Urothelium cell line (cell line): ENCODE data around the gene RUSC1.

Experiments used
- DNase-seq: peaks from one replicate; pipeline ENCODE4 v3.0.0; 2011; ENCODE audit warnings: low spot score, mixed read lengths
- FAIRE-seq: peaks from 2 replicates; lab custom pipeline; 2011; peaks lifted over from hg19 to GRCh38; lab: Jason Lieb, UNC

RUSC1 gene

DNA sequence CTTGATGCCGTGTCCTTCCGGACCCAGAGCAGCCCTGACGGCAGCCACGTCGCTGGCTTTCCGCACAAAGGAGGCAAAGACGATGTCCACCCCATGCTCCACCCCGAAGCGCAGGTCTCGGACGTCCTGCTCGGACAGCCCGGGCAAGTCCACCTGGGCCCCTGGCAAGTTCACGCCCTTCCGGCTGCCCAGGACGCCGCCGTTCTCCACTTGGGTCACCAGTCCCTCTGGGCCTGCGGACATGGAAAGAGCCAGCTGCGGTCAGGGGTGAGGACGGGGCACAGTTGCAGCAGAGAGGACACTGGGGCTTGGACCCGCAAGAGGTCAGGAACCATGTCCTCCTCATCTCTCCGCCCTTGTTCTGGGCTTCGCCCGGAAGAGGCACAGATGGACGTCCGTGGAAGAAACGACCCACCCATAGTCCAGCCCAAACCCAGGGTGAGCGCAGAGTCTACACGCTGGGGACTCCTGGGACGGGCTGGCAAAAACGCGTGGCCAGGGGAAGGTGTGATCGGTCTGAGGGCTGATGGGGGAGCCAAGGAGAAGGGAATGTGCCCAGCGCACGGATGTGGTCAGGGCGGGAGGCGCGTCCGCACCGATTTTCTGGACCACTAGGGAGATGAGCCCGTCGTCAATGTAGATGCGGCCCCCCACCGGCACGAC lies 26.0 kb upstream of the RUSC1 start:
- DNase-seq (no peak), FAIRE-seq (no peak)

DNA sequence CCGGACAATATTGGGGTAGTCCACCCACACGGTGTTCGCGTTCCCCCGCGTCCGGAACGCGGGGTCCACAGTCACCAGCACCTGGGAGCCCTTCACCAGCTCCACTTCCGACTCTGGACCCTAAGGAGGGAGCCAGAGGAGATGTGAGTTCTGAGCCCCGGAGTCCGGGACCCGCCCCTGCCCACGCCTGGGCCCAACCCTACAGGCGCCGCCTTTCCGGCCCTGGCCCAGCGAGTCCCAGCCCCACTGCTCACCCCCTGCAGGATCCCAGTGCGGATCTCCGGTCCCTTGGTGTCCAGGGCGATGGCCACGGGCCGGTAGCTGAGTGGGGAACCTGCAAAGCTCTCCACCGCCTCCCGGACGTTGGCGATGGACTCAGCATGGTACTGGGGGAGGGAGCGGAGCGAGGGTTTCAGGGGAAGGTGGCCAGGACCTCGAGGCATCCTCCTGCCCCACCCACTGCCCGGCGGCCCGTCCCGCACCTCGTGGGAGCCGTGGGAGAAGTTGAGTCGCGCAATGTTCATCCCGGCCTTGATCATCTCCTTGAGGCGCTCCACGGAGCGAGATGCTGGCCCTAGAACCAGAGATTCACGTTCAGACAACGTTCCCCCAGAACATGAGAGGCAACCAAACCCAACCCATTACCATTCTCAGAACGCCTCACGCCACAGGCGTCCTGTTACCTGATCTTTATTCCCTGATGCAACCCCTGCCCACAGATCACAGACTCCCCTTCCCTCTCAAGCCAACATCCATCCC lies 25.3 kb upstream of the RUSC1 start:
- FAIRE-seq (no peak), DNase-seq (no peak)

DNA sequence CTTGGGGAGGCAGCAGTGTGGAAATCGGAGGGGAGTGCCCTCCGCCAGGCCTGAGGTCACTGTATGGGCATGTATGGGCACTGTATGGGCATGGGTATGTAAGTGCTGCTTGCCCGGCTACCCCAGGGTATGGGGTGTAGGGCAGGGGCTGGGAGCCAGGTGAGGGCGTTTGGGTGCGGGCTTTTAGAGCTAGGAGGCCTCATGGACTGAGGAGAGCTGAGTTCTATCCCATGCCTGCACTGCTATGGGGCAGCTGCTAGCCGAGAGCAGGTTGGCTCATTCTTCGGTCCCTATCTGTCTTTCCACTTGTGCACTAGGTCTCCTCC lies 24.8 kb upstream of the RUSC1 start:
- FAIRE-seq = no peak
- DNase-seq = no peak

DNA sequence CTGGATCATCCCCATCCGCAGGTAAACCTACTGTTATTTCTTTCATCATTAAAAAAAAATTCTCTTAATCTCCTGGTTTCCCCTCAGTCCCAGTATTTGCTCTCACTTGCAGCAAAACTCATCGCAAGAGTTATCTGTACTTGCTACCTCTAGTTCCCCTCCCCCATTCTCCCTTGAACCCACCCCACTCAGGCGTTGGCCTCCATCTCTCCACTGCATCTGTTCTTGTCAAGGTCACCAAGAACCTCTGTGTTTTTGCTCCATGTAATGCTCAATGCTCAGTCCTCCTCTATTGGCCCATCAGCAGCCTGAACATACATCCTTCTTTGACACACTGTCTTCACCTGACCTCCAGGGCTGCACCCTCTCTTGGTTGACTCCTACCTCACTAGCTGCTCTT lies 24.0 kb upstream of the RUSC1 start:
- FAIRE-seq (no peak), DNase-seq (no peak)

DNA sequence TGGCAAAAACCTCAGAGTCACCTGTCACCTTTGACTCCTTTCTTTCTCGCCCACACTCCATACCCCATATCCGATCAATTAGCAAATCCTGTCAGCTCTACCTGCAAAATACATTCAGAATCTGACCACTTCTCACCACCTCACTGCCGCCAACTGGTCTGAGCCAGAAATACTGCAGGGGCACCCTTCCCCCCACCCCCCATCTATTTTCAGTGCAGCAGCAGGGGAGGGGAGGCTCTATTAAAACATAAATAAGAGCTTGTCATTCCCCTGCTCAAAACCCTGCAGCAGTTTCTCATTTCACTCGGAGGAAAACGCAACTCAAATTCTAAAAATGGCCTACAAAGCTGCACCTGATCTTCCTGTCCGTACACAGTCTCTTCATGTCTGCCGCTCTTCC lies 23.3 kb upstream of the RUSC1 start:
- DNase-seq (no peak), FAIRE-seq (no peak)

DNA sequence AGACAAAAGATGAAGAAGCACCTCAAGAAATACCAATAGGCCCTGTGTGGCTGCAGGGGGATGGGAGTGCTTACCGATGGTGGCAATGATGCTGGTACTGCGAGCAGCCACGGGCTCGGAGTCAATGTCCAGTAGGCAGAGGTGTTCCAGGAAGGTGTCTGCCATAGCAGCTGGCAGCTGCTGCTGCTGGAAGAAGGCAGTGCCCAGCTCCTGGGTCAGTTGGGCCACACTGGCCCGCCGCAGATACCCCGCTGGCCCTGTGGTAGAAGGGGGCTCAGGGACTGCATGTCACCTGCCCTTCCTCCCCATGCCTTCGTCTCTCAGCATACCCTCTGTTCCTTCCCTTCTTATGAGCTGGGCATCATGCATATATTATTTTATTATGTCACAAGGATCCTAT lies 20.7 kb upstream of the RUSC1 start:
- no peak for FAIRE-seq

DNA sequence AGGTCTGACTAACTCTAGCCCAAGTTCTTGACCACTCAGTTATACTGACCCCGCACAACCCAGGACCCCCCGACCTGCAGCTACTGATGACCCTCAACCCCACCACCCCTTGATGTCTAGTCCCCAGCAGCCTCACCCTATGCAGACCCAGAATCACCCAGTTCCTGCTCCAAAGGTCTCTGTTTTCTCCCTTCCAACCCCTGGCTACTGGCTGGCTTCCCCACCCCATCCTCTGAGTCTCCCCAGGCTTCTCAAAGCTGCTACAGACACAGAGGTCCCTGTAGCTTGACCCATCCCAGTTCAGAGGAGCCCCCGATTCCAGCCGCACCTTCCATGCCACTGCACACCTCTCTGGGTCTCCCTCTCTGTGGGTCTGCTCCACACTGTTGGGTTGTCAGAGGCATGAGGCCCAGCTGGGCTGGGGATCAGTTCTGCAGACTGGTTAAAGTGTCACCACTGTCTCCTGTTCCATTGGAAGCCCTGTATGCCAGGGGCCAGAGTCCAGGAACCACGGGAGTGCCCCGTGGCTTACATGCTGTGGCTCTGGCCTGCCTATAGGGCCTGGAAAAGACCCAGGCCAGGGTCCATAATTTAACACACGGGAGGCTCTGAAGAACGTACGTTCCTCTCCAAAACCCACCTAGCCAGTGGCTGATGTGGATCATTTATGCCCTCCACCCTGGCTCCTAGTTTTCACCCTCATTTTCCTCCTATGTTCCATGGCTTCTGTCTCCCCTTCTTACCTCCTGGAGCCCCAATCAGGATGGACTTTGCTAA lies 20.0 kb upstream of the RUSC1 start:
- FAIRE-seq = no peak
- DNase-seq = no peak

More for the DNA sequence above, 20.7 kb upstream of the RUSC1 start:
- DNase-seq = no peak

DNA sequence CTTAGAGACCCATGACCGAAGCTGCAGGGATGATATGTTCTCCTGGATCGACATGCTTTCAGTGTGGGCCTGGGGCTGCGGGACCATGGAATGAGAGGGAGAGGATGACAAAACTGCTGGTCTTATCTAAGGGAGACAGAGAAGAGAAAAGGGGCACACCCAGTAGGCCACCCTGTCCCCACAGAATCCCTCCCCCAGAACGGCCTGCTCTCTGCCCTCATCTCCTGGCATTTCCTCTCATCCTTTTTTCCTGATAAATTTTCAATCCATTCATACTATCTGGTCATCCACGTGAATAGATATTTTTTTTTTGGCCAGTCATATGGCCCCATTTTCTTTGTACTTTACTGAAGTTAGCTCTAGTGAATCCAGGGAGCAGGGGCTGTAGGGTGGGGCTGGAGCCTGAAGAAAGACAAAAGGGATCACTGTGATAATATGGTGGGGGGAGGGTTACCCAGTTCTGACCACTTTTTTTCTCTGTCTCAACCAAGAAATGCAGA lies 19.3 kb upstream of the RUSC1 start, which contains the start of gene PKLR:
TSS of gene PKLR (minus strand) at position 97 of the 500 bp plus-strand sequence. CDS start at position 54, 43 bp downstream.
- no peak for DNase-seq
- no peak for FAIRE-seq

DNA sequence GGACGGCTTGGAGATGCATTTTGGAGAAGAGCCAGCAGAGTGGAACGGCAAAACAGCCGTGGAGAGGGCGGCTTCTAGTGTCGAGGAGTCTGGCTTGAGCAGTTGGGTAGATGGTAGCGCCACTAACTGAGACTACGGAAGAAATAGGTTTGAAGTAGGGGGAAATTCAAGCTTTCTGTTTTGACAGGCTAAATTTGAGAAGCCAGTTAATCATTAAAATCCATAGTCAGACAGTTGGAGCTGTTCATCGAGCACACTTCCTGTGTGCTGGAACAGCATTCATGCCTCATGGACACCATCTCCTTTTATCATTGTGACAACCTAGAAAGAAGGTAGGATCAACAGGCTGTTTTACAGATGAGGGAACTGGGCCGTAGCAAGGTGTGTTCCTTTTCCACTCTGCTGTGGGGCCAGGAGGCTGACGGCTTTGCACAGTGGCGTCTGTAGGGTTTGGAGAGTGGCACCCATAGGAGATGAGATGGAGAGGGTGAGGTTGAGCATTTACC lies 16.1 kb upstream of the RUSC1 start:
- DNase-seq (no peak), FAIRE-seq (no peak)

DNA sequence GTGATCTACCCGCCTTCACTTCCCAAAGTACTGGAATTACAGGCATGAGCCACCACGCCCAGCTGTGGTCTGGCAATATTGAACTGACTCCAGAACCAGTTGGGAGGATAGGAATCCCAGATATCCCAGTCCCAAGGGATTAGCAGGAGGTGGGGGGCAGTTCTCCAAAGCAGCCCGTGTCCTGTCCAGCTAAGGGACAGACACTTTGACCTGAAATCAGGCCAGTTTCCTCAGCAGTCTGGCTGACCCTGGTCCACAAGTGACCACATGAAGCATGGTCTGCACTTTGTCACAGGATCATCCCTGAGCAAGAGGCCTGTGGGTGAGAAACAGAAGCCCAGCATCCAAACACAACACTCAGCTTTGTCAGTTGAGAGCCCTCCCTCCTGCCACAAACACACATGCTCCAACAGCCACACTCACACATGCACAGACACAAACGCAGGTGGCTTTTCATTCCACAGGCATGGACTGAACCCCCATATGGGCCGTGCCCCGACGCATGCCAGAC lies 14.8 kb upstream of the RUSC1 start:
- FAIRE-seq = no peak
- peak; percentile 33 for DNase-seq

DNA sequence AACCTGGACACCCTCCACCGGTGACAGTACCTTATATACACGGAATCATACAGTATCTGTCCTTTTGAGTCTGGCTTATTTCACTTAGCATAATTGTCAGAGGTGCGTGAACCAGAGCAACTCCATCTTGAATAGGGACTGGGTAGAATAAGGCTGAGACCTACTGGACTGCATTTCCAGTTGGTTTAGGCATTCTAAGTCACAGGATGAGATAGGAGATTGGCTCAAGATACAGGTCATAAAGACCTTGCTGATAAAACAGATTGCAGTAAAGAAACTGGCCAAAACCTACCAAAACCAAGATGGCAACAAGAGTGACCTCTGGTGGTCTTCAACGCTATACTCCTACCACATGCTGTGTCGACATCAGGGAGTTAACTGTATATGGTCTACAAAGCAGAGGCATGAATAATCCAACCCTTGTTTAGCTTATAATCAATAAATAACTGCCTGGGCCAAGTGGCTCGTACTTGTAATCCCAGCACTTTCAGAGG lies 13.4 kb upstream of the RUSC1 start:
- no peak for DNase-seq
- FAIRE-seq = no peak

DNA sequence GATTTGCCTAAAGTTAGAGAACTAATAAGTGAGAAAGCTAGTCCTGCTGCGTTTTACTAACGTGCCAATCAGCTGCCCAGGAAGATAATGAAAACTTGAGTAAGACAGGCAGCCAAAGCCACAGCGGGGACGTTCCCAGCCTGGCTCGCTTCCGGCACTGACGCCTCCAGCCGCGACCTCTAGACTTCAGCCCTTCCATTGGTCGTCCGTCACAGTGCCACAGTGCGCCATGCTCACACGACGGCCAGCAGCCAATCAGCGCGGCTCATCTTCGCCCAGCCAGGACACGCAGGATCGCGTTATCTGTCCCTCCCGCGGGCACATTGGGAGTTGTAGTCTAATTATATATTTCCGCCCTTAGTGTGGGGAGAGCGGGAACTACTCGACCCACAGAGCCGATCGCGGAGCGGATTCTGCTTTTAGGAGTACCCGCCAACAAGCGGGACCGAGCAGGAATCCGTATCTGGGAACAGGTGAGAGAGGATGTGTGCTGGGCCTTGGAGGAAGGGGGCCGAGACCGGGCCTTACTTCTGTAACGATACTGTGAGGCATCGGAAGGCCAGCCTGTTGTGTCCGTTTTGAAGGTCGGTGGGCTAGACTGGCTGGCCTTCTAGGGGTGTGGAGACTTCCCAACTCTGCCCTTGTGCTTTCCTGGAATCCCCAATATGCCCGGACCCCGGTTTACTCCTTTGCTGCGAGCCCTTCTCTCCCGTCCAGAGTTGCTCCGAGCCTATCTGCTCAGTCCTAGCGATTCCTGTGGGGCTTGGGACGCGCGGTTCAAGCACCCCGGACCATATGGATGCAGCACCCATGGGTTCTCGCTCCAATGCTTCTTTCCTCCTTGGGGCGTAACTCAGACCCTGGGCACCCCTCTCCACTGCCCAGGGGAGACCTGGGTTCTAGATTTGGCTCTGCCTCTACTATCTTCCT lies 11.9 kb upstream of the RUSC1 start, which contains the start of gene FDPS:
TSS of gene FDPS (plus strand) at position 374 of the 930 bp plus-strand sequence. CDS start 924 bp downstream, outside the sequence.
- peak; percentile 68 for FAIRE-seq
- DNase-seq = peak; percentile 97

DNA sequence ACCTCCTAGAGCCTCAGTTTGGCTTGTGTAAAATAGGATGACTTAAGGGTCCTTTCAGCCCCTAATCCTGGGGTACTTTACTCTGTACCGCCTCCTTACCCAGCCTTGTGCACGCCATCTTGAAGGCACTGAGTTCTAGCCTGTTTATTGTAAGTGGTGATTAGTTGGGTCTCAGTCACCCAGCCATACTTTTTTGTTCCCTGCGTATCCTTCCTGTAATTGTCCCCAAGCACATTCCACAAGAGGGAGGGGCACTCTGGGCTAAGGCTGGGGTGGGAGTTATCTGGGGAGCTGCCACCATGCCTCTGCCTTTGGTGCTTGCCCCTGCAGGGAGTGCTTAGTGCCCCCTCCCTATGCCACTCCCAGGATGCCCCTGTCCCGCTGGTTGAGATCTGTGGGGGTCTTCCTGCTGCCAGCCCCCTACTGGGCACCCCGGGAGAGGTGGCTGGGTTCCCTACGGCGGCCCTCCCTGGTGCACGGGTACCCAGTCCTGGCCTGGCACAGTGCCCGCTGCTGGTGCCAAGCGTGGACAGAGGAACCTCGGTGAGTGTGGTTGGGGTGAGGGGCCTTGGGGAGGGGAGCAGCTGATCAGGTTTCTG lies 11.2 kb upstream of the RUSC1 start:
- FAIRE-seq = no peak

DNA sequence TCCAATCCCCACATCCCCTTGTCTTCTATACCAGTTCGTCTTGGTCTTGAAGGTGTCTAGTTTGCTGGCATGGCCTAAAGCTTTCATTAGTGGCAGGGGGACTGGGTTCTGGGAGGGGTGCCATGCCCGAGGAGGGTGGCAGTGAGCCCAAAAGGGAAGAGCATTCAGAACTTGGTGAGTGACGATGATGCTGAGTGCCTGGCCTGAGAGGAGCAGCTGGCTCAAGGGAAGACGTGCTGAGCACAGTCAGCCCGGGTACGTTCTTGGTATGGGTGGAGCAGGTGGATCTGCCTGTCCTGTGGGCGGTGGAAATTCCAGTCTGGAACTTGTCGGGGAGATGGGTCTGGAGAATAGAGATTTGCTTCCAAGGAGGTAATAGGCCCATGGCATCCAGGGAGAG lies 7.4 kb upstream of the RUSC1 start:
- no peak for DNase-seq
- FAIRE-seq = no peak

More for the DNA sequence above, 11.2 kb upstream of the RUSC1 start:
- DNase-seq = peak; percentile 23

DNA sequence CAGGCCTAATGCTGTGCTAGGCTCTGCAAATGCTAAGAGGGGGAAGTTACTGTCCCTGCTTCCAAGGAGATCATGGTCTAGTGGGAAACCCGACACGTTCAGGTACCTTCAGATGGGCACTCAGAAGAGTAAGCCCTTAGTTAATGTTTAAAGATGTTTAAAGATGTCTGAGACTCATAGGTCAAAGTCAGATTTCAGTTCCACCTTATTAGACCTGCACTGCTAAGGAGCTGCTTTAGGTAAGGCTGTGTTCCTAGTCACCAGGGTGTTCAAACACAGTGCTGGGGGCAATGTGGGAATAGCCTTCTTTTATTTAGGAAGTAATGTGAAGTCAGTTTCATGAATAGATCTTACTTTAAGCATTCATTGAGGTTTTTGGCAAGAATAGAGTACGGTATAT lies 3.8 kb upstream of the RUSC1 start:
- FAIRE-seq = no peak
- no peak for DNase-seq

DNA sequence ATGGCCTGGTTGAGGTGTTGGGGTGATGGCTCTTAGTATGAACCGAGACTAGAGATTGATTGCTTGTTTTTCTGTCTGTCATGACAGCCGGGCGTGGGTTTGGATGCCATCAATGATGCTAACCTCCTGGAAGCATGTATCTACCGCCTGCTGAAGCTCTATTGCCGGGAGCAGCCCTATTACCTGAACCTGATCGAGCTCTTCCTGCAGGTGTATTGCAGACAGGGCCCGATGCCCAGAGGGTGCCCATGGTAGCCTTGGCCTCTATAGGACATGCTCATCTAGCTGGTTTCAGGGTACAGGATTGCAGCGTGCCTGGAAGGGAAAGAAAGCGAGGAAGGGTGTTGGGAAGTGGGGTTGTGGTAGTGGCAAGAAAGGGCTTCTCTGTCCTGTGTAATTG lies 2.6 kb upstream of the RUSC1 start:
- no peak for DNase-seq
- FAIRE-seq = no peak

DNA sequence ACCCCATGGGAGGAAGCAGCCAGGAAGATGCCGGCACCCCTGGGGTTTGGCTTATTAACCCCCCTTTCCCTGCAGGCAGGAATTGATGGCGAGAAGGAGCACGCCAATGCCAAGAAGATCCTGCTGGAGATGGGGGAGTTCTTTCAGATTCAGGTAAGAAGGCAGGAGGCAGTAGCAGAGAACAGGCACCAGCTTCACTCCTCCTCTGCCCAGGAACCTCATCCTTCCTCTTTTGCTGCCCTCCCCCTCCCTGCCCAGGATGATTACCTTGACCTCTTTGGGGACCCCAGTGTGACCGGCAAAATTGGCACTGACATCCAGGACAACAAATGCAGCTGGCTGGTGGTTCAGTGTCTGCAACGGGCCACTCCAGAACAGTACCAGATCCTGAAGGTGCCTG lies 1.2 kb upstream of the RUSC1 start:
- no peak for FAIRE-seq
- no peak for DNase-seq

DNA sequence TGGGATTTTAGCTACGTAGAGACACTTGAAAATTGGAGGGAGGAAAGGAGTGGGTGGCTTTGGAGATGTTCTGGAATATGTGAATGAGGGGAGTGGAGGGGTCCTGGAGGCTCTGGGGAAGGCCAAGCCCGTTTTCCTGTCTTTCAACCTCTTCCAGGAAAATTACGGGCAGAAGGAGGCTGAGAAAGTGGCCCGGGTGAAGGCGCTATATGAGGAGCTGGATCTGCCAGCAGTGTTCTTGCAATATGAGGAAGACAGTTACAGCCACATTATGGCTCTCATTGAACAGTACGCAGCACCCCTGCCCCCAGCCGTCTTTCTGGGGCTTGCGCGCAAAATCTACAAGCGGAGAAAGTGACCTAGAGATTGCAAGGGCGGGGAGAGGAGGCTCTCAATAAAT lies 442 bp upstream of the RUSC1 start:
- FAIRE-seq (no peak), DNase-seq (no peak)
